Astrocyte (in vitro differentiated cells and primary cell): Measurements from ENCODE around the gene MMP14. TPM values are rescaled to one million over a fixed set of nuclear protein-coding genes. Genes with fewer than 3 reads are reported as not detected.

ENCODE experiments used
- DNase-seq: peaks from one replicate; pipeline ENCODE4 v3.0.0-alpha.2; 2010; ENCODE audit warnings: low read depth
- FAIRE-seq: peaks from 2 replicates; lab custom pipeline; 2011; peaks lifted over from hg19 to GRCh38; lab: Jason Lieb, UNC
- H2AFZ ChIP-seq: 2 replicates; pipeline ENCODE4 v1.6.0; 2012; ENCODE audit warnings: low read depth, low read length, inconsistent platforms
- H3K27ac ChIP-seq: 2 replicates; pipeline ENCODE4 v1.5.1; 2011; ENCODE audit warnings: low read depth, low read length, inconsistent platforms
- H3K27me3 ChIP-seq: 2 replicates; pipeline ENCODE4 v1.6.0; 2011; ENCODE audit warnings: low read length, inconsistent platforms; ENCODE audit not compliant: insufficient read depth
- H3K36me3 ChIP-seq: 2 replicates; pipeline ENCODE4 v1.5.1; 2011; ENCODE audit warnings: low read length, inconsistent platforms; ENCODE audit not compliant: insufficient read depth
- H3K4me1 ChIP-seq: 2 replicates; pipeline ENCODE4 v1.5.1; 2011; ENCODE audit warnings: low read length, inconsistent platforms; ENCODE audit not compliant: insufficient read depth
- H3K4me2 ChIP-seq: 2 replicates; pipeline ENCODE4 v1.6.0; 2012; ENCODE audit warnings: low read length, inconsistent platforms
- H3K4me3 ChIP-seq: 2 replicates; pipeline ENCODE4 v1.5.1; 2011; ENCODE audit warnings: low read depth, mild to moderate bottlenecking, low read length, inconsistent platforms; ENCODE audit not compliant: insufficient read depth
- H3K79me2 ChIP-seq: 2 replicates; pipeline ENCODE4 v1.6.0; 2012; ENCODE audit warnings: mild to moderate bottlenecking, low read length, inconsistent platforms; ENCODE audit not compliant: insufficient read depth
- H3K9ac ChIP-seq: 2 replicates; pipeline ENCODE4 v1.6.0; 2012; ENCODE audit warnings: mild to moderate bottlenecking, low read length, inconsistent platforms
- H3K9me3 ChIP-seq: 2 replicates; pipeline ENCODE4 v1.5.1; 2012; ENCODE audit warnings: low read depth, mild to moderate bottlenecking, low read length, inconsistent platforms; ENCODE audit not compliant: insufficient read depth
- H4K20me1 ChIP-seq: 2 replicates; pipeline ENCODE4 v1.6.0; 2012; ENCODE audit warnings: low read length, inconsistent platforms; ENCODE audit not compliant: insufficient read depth
- H3K27ac Mint-ChIP-seq: one replicate; pipeline ENCODE4 v1.8.0; 2021; ENCODE audit warnings: mild to moderate bottlenecking, mixed read lengths; ENCODE audit not compliant: unreplicated experiment
- H3K27me3 Mint-ChIP-seq: one replicate; pipeline ENCODE4 v1.8.0; 2021; ENCODE audit warnings: low read depth, mixed read lengths; ENCODE audit not compliant: unreplicated experiment
- H3K36me3 Mint-ChIP-seq: one replicate; pipeline ENCODE4 v1.8.0; 2021; ENCODE audit warnings: low read depth, mixed read lengths; ENCODE audit not compliant: unreplicated experiment
- H3K4me1 Mint-ChIP-seq: one replicate; pipeline ENCODE4 v1.8.0; 2021; ENCODE audit warnings: low read depth, mixed read lengths; ENCODE audit not compliant: unreplicated experiment
- H3K4me3 Mint-ChIP-seq: one replicate; pipeline ENCODE4 v1.8.0; 2021; ENCODE audit warnings: mild to moderate bottlenecking, moderate library complexity, mixed read lengths; ENCODE audit not compliant: unreplicated experiment
- H3K9me3 Mint-ChIP-seq: one replicate; pipeline ENCODE4 v1.8.0; 2021; ENCODE audit warnings: mild to moderate bottlenecking, mixed read lengths; ENCODE audit not compliant: unreplicated experiment
- EZH2 ChIP-seq: IDR thresholded peaks from 2 replicates; pipeline ENCODE4 v1.6.1; 2012; ENCODE audit warnings: mild to moderate bottlenecking, low read length, inconsistent platforms; ENCODE audit not compliant: insufficient read depth
- total RNA-seq: library from RNA; stranded (reverse); gene quantifications from 2 replicates; pipeline ENCODE4 v1.2.1, GENCODE V29; 2021
- TF ChIP-seq, protein P1 (sequence below): IDR thresholded peaks from 2 replicates; pipeline ENCODE4 v1.5.1; 2011; ENCODE audit warnings: low read depth, mild to moderate bottlenecking, inconsistent platforms, low read length, moderate library complexity; ENCODE audit not compliant: insufficient read depth

The MMP14 gene
- total RNA-seq, 1 donor from 2014 or later: 911 TPM

DNA sequence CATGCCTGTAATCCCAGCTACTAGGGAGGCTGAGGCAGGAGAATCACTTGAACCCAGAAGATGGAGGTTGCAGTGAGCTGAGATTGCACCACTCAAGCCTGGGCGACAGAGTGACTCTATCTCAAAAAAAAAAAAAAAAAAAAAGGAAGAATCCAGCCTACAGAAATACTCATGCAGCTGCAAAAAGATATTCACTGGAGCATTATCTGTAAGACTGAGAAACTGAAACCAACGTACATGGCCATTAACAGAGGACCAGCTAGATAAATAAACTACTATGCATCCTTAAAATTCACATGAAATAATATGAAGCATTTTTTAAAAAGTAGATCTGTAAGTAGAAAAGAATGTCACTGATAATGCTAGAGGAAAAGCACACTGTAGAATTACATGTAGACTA, 24.7 kb upstream of the MMP14 start:
- no peak for FAIRE-seq
- no peak overlapping the region for H3K4me3 Mint-ChIP-seq
- Histone ChIP-seq H3K27me3 (no peaks in the 10 kb centered on the region), H3K27ac (no peak overlapping the region), H3K9me3 (no peaks in the 10 kb centered on the region), H3K4me2 (no peak overlapping the region), H3K9ac (no peak overlapping the region), H3K36me3 (no peaks in the 10 kb centered on the region), H3K4me3 (no peak overlapping the region), H3K79me2 (no peaks in the 10 kb centered on the region), H3K4me1 (no peaks in the 10 kb centered on the region), H2AFZ (no peak overlapping the region), H4K20me1 (no peaks in the 10 kb centered on the region)
- H3K27me3 Mint-ChIP-seq: no peaks in the 10 kb centered on the region
- no peak for DNase-seq
- peaks cover 2% of the 10 kb centered on the region for H3K36me3 Mint-ChIP-seq
- no peak for TF ChIP-seq EZH2
- TF ChIP-seq, protein P1, sequence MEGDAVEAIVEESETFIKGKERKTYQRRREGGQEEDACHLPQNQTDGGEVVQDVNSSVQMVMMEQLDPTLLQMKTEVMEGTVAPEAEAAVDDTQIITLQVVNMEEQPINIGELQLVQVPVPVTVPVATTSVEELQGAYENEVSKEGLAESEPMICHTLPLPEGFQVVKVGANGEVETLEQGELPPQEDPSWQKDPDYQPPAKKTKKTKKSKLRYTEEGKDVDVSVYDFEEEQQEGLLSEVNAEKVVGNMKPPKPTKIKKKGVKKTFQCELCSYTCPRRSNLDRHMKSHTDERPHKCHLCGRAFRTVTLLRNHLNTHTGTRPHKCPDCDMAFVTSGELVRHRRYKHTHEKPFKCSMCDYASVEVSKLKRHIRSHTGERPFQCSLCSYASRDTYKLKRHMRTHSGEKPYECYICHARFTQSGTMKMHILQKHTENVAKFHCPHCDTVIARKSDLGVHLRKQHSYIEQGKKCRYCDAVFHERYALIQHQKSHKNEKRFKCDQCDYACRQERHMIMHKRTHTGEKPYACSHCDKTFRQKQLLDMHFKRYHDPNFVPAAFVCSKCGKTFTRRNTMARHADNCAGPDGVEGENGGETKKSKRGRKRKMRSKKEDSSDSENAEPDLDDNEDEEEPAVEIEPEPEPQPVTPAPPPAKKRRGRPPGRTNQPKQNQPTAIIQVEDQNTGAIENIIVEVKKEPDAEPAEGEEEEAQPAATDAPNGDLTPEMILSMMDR: no peak
- peaks cover 19% of the 10 kb centered on the region for H3K4me1 Mint-ChIP-seq
- no peak overlapping the region for H3K27ac Mint-ChIP-seq
- peaks cover 1% of the 10 kb centered on the region for H3K9me3 Mint-ChIP-seq

DNA sequence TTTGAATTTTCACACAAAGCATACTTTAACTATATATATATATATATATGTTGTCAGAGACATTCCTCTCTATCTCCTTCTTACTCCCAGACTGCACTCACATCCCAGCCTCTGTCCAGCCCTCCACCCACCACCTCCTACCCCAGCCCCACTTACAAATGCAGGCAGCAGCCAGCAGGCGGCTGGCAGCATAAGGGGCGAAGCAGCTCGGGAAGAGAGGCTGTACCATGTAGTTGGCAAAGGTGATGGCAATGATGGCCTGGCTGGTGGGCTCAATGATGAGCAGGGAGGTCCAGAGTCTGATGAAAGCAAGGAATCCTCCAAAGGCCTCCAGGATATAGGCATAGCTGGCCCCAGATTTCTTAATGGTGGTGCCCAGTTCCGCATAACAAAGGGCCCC, 23.6 kb upstream of the MMP14 start:
- Histone ChIP-seq H3K4me3 (no peak overlapping the region), H2AFZ (no peak overlapping the region), H3K27me3 (no peaks in the 10 kb centered on the region), H3K4me1 (no peaks in the 10 kb centered on the region), H4K20me1 (no peaks in the 10 kb centered on the region), H3K36me3 (no peaks in the 10 kb centered on the region), H3K9me3 (no peaks in the 10 kb centered on the region), H3K4me2 (no peak overlapping the region), H3K9ac (no peak overlapping the region), H3K27ac (no peak overlapping the region), H3K79me2 (no peaks in the 10 kb centered on the region)
- TF ChIP-seq EZH2: no peak
- TF ChIP-seq, protein P1: no peak
- H3K27me3 Mint-ChIP-seq: no peaks in the 10 kb centered on the region
- DNase-seq (no peak), FAIRE-seq (no peak)
- no peak overlapping the region for H3K4me3 Mint-ChIP-seq
- peaks cover 1% of the 10 kb centered on the region for H3K9me3 Mint-ChIP-seq
- H3K4me1 Mint-ChIP-seq: peaks cover 17% of the 10 kb centered on the region
- no peak overlapping the region for H3K27ac Mint-ChIP-seq
- H3K36me3 Mint-ChIP-seq: no peaks in the 10 kb centered on the region

DNA sequence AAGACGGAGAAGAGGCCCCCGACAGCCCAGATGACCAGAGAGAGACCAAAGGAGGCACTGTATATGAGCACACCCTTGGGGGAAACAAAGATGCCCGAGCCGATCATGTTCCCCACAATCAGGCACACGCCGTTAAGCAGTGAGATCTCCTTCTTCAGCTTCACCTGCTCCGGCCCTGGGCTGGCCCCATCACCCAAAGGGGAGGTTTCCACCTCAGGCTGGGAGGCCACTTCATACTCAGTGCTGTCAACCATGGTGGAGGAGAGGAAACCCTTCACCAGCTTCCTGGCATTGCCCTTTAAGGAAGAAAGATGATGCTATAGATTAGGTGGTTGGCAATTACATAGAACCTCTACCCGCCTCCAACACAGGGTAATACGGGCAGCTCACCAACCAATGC, 23.2 kb upstream of the MMP14 start:
- H2AFZ ChIP-seq: no peak overlapping the region
- no peak for TF ChIP-seq EZH2
- TF ChIP-seq, protein P1: no peak
- no peak overlapping the region for H3K27ac Mint-ChIP-seq
- H3K4me3 Mint-ChIP-seq: no peak overlapping the region
- no peaks in the 10 kb centered on the region for H3K36me3 Mint-ChIP-seq
- peaks cover 19% of the 10 kb centered on the region for H3K4me1 Mint-ChIP-seq
- no peaks in the 10 kb centered on the region for H3K9me3 ChIP-seq
- no peaks in the 10 kb centered on the region for H3K27me3 Mint-ChIP-seq
- H3K9ac ChIP-seq: no peak overlapping the region
- H3K4me2 ChIP-seq: no peak overlapping the region
- FAIRE-seq (no peak), DNase-seq (no peak)
- H4K20me1 ChIP-seq: no peaks in the 10 kb centered on the region
- H3K27ac ChIP-seq: no peak overlapping the region
- no peaks in the 10 kb centered on the region for H3K4me1 ChIP-seq
- H3K27me3 ChIP-seq: no peaks in the 10 kb centered on the region
- H3K79me2 ChIP-seq: no peaks in the 10 kb centered on the region
- H3K4me3 ChIP-seq: no peak overlapping the region
- H3K36me3 ChIP-seq: no peaks in the 10 kb centered on the region
- peaks cover 1% of the 10 kb centered on the region for H3K9me3 Mint-ChIP-seq
